Adrenal gland (tissue), 5 donors: ENCODE results near the gene DHX32.

Experiments used
- POLR2A ChIP-seq, 2 donors: fragments of 450-650 bp; IDR thresholded peaks; one replicate each; pipeline ENCODE4 v1.6.1; 2017; ENCODE audit warnings: antibody characterized with exemption in 2 of 2, mild to moderate bottlenecking in 2 of 2, moderate library complexity in 1 of 2
- TF ChIP-seq, protein P1 (sequence below), 6 experiments: fragments of 450-650 bp in 4 of 6; fragments of 200-600 bp in 2 of 6; sonication (generic) in 1 of 6; IDR thresholded peaks; 1 replicate in 5 of 6; 2 replicates in 1 of 6; pipeline versions ENCODE4 v1.5.1 to v1.8.0; 2016 to 2021; ENCODE audit warnings: antibody characterized with exemption in 6 of 6, mild to moderate bottlenecking in 2 of 6, moderate library complexity in 1 of 6
- donor health status: DM: no; HTN: no; CAD: no.

DNA sequence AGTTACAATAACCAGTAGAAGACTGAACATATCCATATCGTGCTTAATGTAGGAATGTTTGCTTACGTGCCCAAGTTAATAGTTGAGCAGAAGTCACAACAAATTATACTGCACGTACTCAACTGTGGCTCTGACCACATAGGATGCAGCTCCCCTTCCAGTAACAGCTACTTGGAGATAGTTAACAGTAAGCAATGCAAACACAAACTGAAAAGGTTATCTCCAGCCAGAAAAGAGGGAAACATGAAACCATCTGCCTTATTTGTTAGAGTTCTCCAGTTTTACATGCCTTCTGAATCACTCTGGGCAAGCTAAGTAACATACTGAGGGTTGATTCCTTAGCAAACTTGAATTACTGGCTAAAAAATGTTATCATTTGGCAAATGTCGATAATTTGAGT is 9.8 kb downstream of the DHX32 start:
- TF ChIP-seq, protein P1, sequence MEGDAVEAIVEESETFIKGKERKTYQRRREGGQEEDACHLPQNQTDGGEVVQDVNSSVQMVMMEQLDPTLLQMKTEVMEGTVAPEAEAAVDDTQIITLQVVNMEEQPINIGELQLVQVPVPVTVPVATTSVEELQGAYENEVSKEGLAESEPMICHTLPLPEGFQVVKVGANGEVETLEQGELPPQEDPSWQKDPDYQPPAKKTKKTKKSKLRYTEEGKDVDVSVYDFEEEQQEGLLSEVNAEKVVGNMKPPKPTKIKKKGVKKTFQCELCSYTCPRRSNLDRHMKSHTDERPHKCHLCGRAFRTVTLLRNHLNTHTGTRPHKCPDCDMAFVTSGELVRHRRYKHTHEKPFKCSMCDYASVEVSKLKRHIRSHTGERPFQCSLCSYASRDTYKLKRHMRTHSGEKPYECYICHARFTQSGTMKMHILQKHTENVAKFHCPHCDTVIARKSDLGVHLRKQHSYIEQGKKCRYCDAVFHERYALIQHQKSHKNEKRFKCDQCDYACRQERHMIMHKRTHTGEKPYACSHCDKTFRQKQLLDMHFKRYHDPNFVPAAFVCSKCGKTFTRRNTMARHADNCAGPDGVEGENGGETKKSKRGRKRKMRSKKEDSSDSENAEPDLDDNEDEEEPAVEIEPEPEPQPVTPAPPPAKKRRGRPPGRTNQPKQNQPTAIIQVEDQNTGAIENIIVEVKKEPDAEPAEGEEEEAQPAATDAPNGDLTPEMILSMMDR (IDR thresholded peaks at IDR 0.05) = no peak
- no peak for TF ChIP-seq POLR2A (IDR thresholded peaks at IDR 0.05)
